ENCODE data around the gene MMS22L.

MMS22L gene

GRCh38 chr6:97195117-97195516, 87.9 kb downstream of the MMS22L start:
- DNase-seq (ENCODE audit: low read depth), result no peak
- TF ChIP-seq CTCF (IDR thresholded peaks at IDR 0.05; ENCODE audit: control insufficient read depth, insufficient read depth, low read depth, low read length, missing control alignments), result no peak
- no peak overlapping the region for H3K4me3 ChIP-seq (ENCODE audit: control insufficient read depth, low read depth, low read length)

GRCh38 chr6:97189767-97190166, 93.2 kb downstream of the MMS22L start:
- H3K4me3 ChIP-seq (ENCODE audit: control insufficient read depth, low read depth, low read length), result no peak overlapping the region
- DNase-seq (ENCODE audit: low read depth), result peak; percentile 10
- TF ChIP-seq CTCF (IDR thresholded peaks at IDR 0.05; ENCODE audit: control insufficient read depth, insufficient read depth, low read depth, low read length, missing control alignments), result no peak

- DNase-seq (ENCODE audit: low read depth), result no peak
These were observed 95.1 kb downstream of the MMS22L start for GRCh38 chr6:97187951-97188350.

GRCh38 chr6:97186416-97186999, 96.5 kb downstream of the MMS22L start:
- DNase-seq (ENCODE audit: low read depth), result peak; percentile 29
- TF ChIP-seq CTCF (IDR thresholded peaks at IDR 0.05; ENCODE audit: control insufficient read depth, insufficient read depth, low read depth, low read length, missing control alignments), result peak; percentile 87
- H3K4me3 ChIP-seq (ENCODE audit: control insufficient read depth, low read depth, low read length), result no peak overlapping the region

More at GRCh38 chr6:97187951-97188350, 95.1 kb downstream of the MMS22L start:
- no peak for TF ChIP-seq CTCF (IDR thresholded peaks at IDR 0.05; ENCODE audit: control insufficient read depth, insufficient read depth, low read depth, low read length, missing control alignments)
- H3K4me3 ChIP-seq (ENCODE audit: control insufficient read depth, low read depth, low read length), result no peak overlapping the region

- no peak overlapping the region for H3K4me3 ChIP-seq (ENCODE audit: control insufficient read depth, low read depth, low read length)
- no peak for DNase-seq (ENCODE audit: low read depth)
- no peak for TF ChIP-seq CTCF (IDR thresholded peaks at IDR 0.05; ENCODE audit: control insufficient read depth, insufficient read depth, low read depth, low read length, missing control alignments)
These were observed 105.1 kb downstream of the MMS22L start for GRCh38 chr6:97177905-97178304.

GRCh38 chr6:97176468-97176867, 106.5 kb downstream of the MMS22L start:
- TF ChIP-seq CTCF (IDR thresholded peaks at IDR 0.05; ENCODE audit: control insufficient read depth, insufficient read depth, low read depth, low read length, missing control alignments), result no peak
- no peak for DNase-seq (ENCODE audit: low read depth)
- no peak overlapping the region for H3K4me3 ChIP-seq (ENCODE audit: control insufficient read depth, low read depth, low read length)

- no peak for DNase-seq (ENCODE audit: low read depth)
- TF ChIP-seq CTCF (IDR thresholded peaks at IDR 0.05; ENCODE audit: control insufficient read depth, insufficient read depth, low read depth, low read length, missing control alignments), result no peak
- H3K4me3 ChIP-seq (ENCODE audit: control insufficient read depth, low read depth, low read length), result no peak overlapping the region
These were observed 107.2 kb downstream of the MMS22L start for GRCh38 chr6:97175806-97176205.
